T-cell (primary cell): Measurements from ENCODE around the gene JAKMIP1. TPM values are rescaled to one million over a fixed set of nuclear protein-coding genes. Genes with fewer than 3 reads are reported as not detected.

Experiments
- ATAC-seq, 4 experiments: fragments of 200-7000 bp in 3 of 4; fragments of 150-1000 bp in 1 of 4; cut with Tn5 transposase; replicated peaks in 1 of 4; 1 replicate in 3 of 4; 2 replicates in 1 of 4; pipeline ENCODE4 v1.10.0; 2021; ENCODE audit warnings: moderate library complexity in 3 of 4, mild to moderate bottlenecking in 2 of 4, moderate number of reproducible peaks in 1 of 4
- CTCF ChIA-PET, 2 donors: fragments of 300-600 bp; sonication (Branson Sonifier 250); formaldehyde crosslinking; loops; one replicate each; lab custom pipeline; 2022; ENCODE audit warnings: antibody characterized with exemption in 2 of 2; lab: Charles Lee
- POLR2A ChIA-PET, 2 donors: fragments of 300-600 bp; sonication (Branson Sonifier 250); formaldehyde crosslinking; loops; one replicate each; lab custom pipeline; 2022; ENCODE audit warnings: antibody characterized with exemption in 2 of 2; lab: Charles Lee
- DNase-seq, 35 experiments: peaks; one replicate each; pipeline versions ENCODE4 v3.0.0 to v3.0.0-alpha.2; 2013 to 2023
- H3K27ac ChIP-seq: one replicate; pipeline ENCODE4 v1.5.1; 2013; ENCODE audit warnings: low read length
- H3K27me3 ChIP-seq, 2 experiments: replicated peaks in 1 of 2; 1 replicate in 1 of 2; 2 replicates in 1 of 2; pipeline versions ENCODE4 v1.6.1 to v1.7.0; 2013; ENCODE audit warnings: low read length in 1 of 2, mixed read lengths in 1 of 2; ENCODE audit not compliant: control insufficient read depth in 2 of 2, insufficient read depth in 2 of 2; ENCODE audit errors: extremely low read depth in 1 of 2
- H3K36me3 ChIP-seq, 2 donors: 1 replicate in 1 of 2; 2 replicates in 1 of 2; pipeline versions ENCODE4 v1.6.1 to v1.7.0; 2013; ENCODE audit warnings: low read length in 1 of 2; ENCODE audit not compliant: control insufficient read depth in 2 of 2, insufficient read depth in 1 of 2; ENCODE audit errors: extremely low read depth in 1 of 2
- H3K4me1 ChIP-seq, 2 experiments: 1 replicate in 1 of 2; 2 replicates in 1 of 2; pipeline versions ENCODE4 v1.6.1 to v1.7.0; 2013; ENCODE audit warnings: low read length in 2 of 2, mixed read lengths in 1 of 2; ENCODE audit not compliant: insufficient read depth in 2 of 2, control insufficient read depth in 1 of 2; ENCODE audit errors: extremely low read depth in 1 of 2
- H3K4me3 ChIP-seq, 2 donors: 1 replicate in 1 of 2; 2 replicates in 1 of 2; pipeline versions ENCODE4 v1.5.1 to v1.7.0; 2013; ENCODE audit warnings: mild to moderate bottlenecking in 2 of 2, low read length in 1 of 2, moderate library complexity in 1 of 2; ENCODE audit not compliant: control insufficient read depth in 1 of 2; ENCODE audit errors: extremely low read depth in 1 of 2
- H3K9me3 ChIP-seq: 2 replicates; pipeline ENCODE4 v1.7.0; 2013
- H3K27ac Mint-ChIP-seq, 2 donors: one replicate each; pipeline ENCODE4 v1.8.0; 2020 to 2021; ENCODE audit warnings: mild to moderate bottlenecking in 2 of 2, mixed read lengths in 2 of 2
- H3K27me3 Mint-ChIP-seq, 2 donors: one replicate each; pipeline ENCODE4 v1.8.0; 2021 to 2022; ENCODE audit warnings: mixed read lengths in 2 of 2
- H3K36me3 Mint-ChIP-seq: one replicate; pipeline ENCODE4 v1.8.0; 2021; ENCODE audit warnings: mixed read lengths
- H3K4me1 Mint-ChIP-seq, 3 donors: one replicate each; pipeline ENCODE4 v1.8.0; 2020 to 2022; ENCODE audit warnings: mixed read lengths in 3 of 3, mild to moderate bottlenecking in 1 of 3
- H3K4me3 Mint-ChIP-seq, 3 donors: one replicate each; pipeline ENCODE4 v1.8.0; 2020 to 2022; ENCODE audit warnings: mild to moderate bottlenecking in 3 of 3, mixed read lengths in 3 of 3, moderate library complexity in 3 of 3
- H3K9me3 Mint-ChIP-seq, 3 donors: one replicate each; pipeline ENCODE4 v1.8.0; 2020 to 2022; ENCODE audit warnings: mixed read lengths in 3 of 3
- WGBS: methylation state at CpG from one replicate; pipeline ENCODE4 v1.1.5; 2013; ENCODE audit warnings: missing lambda C conversion rate; ENCODE audit not compliant: insufficient coverage; 5-methylcytosine and 5-hydroxymethylcytosine counted together
- total RNA-seq, 35 experiments: library from RNA in 6 of 35; stranded (reverse) in 6 of 35; fragments of 120-200 nt in 1 of 35; gene quantifications; one replicate each; pipeline versions ENCODE4 v1.2.1 to v1.2.4 and lab custom pipeline; 2013 to 2026

JAKMIP1 gene
- total RNA-seq, 5 donors from 2014 or later (not counting 1 experiment from before 2014, with no cell fraction given): 3.5 to 14.0 (median 6.1) TPM

- no peak overlapping the region for H3K4me3 ChIP-seq
- ChIA-PET CTCF (no interaction called here), POLR2A (no interaction called here)
- no peak overlapping the region for H3K4me3 Mint-ChIP-seq
- no peaks in the 10 kb centered on the region for H3K36me3 ChIP-seq
- H3K4me1 Mint-ChIP-seq: peaks cover 0 to 4% (median 0%) of the 10 kb centered on the region in 3 donors
- H3K9me3 Mint-ChIP-seq: no peaks in the 10 kb centered on the region
- H3K27ac ChIP-seq: no peak overlapping the region
- H3K27me3 ChIP-seq: peaks cover 0 to 7% of the 10 kb centered on the region in 2 experiments
- H3K36me3 Mint-ChIP-seq: no peaks in the 10 kb centered on the region
- peaks cover 0 to 3% of the 10 kb centered on the region in 2 experiments for H3K4me1 ChIP-seq
- DNase-seq (no peak), ATAC-seq (no peak)
- 68% methylated on average over 4 of the region's 6 CpGs for WGBS
- H3K27ac Mint-ChIP-seq: no peak overlapping the region
- H3K27me3 Mint-ChIP-seq: peaks cover 3 to 10% of the 10 kb centered on the region in 2 donors
- H3K9me3 ChIP-seq: no peaks in the 10 kb centered on the region
Measured at GRCh38 chr4:6001680-6002491, 198.5 kb downstream of the JAKMIP1 start.

- no peak overlapping the region for H3K4me3 ChIP-seq
- ChIA-PET CTCF (interaction anchor here in 1 of 2 donors (1.2 kb wide), 1 partner anchor 327 kb away, joined by 3 read pairs; no protein-coding TSS in a partner anchor), POLR2A (interaction anchor here in 1 of 2 donors (0.6 kb wide), 1 partner anchor 105 kb away, joined by 3 read pairs; no protein-coding TSS in a partner anchor)
- H3K9me3 Mint-ChIP-seq: no peaks in the 10 kb centered on the region
- H3K27me3 Mint-ChIP-seq: peaks cover 6 to 14% of the 10 kb centered on the region in 2 donors
- peaks cover 0 to 3% of the 10 kb centered on the region in 2 experiments for H3K4me1 ChIP-seq
- no peak overlapping the region for H3K27ac ChIP-seq
- DNase-seq: no peak
- no peak overlapping the region for H3K27ac Mint-ChIP-seq
- H3K36me3 Mint-ChIP-seq: no peaks in the 10 kb centered on the region
- no peaks in the 10 kb centered on the region for H3K36me3 ChIP-seq
- peaks cover 0 to 4% (median 0%) of the 10 kb centered on the region in 3 donors for H3K4me1 Mint-ChIP-seq
- no peak for ATAC-seq
- no peak overlapping the region for H3K4me3 Mint-ChIP-seq
- WGBS: 86% methylated on average over 9 of the region's 9 CpGs
- peaks cover 0 to 18% of the 10 kb centered on the region in 2 experiments for H3K27me3 ChIP-seq
- no peaks in the 10 kb centered on the region for H3K9me3 ChIP-seq
Measured at GRCh38 chr4:5999830-6000365, 200.5 kb downstream of the JAKMIP1 start.

- Mint-ChIP-seq H3K27ac (no peak overlapping the region), H3K4me1 (peaks cover 0 to 4% (median 0%) of the 10 kb centered on the region in 3 donors), H3K9me3 (no peaks in the 10 kb centered on the region), H3K4me3 (no peak overlapping the region), H3K36me3 (no peaks in the 10 kb centered on the region), H3K27me3 (peaks cover 6 to 14% of the 10 kb centered on the region in 2 donors)
- POLR2A ChIA-PET: interaction anchor here in 1 of 2 donors (0.6 kb wide), 1 partner anchor 104 kb away, joined by 3 read pairs; no protein-coding TSS in a partner anchor
- ATAC-seq: no peak
- WGBS: 60% methylated on average over 4 of the region's 6 CpGs
- CTCF ChIA-PET: interaction anchor here in 1 of 2 donors (1.2 kb wide), 1 partner anchor 328 kb away, joined by 3 read pairs; no protein-coding TSS in a partner anchor
- Histone ChIP-seq H3K4me1 (peaks cover 0 to 3% of the 10 kb centered on the region in 2 experiments), H3K9me3 (no peaks in the 10 kb centered on the region), H3K27ac (no peak overlapping the region), H3K27me3 (peaks cover 0 to 21% of the 10 kb centered on the region in 2 experiments), H3K4me3 (no peak overlapping the region), H3K36me3 (no peaks in the 10 kb centered on the region)
- no peak for DNase-seq
Measured at GRCh38 chr4:5999356-5999755, 201.0 kb downstream of the JAKMIP1 start.

GRCh38 chr4:5998333-5998936, 201.9 kb downstream of the JAKMIP1 start:
- no peak overlapping the region for H3K27ac Mint-ChIP-seq
- no peak overlapping the region for H3K4me3 Mint-ChIP-seq
- no peaks in the 10 kb centered on the region for H3K9me3 Mint-ChIP-seq
- H3K4me1 Mint-ChIP-seq: peaks cover 0 to 4% (median 0%) of the 10 kb centered on the region in 3 donors
- H3K36me3 ChIP-seq: no peaks in the 10 kb centered on the region
- H3K4me1 ChIP-seq: peaks cover 0 to 3% of the 10 kb centered on the region in 2 experiments
- POLR2A ChIA-PET: no interaction called here
- H3K27me3 Mint-ChIP-seq: peaks cover 6 to 14% of the 10 kb centered on the region in 2 donors
- ATAC-seq (peak in 3 of 4 experiments; percentile 40 to 50 (median 40)), DNase-seq (peak in 24 of 35 experiments; percentile 4 to 68 (median 22))
- H3K27ac ChIP-seq: no peak overlapping the region
- no peaks in the 10 kb centered on the region for H3K36me3 Mint-ChIP-seq
- CTCF ChIA-PET: interaction anchor here (0.6 to 1.2 kb wide), 4 partner anchors 329 to 1604 kb away, joined by 3 to 5 read pairs (median 3); no protein-coding TSS in a partner anchor
- no peaks in the 10 kb centered on the region for H3K9me3 ChIP-seq
- H3K4me3 ChIP-seq: no peak overlapping the region
- WGBS: 4% methylated on average over 9 of the region's 9 CpGs
- H3K27me3 ChIP-seq: peaks cover 0 to 21% of the 10 kb centered on the region in 2 experiments

GRCh38 chr4:5996641-5997040, 203.7 kb downstream of the JAKMIP1 start:
- Mint-ChIP-seq H3K4me1 (peaks cover 0 to 4% (median 0%) of the 10 kb centered on the region in 3 donors), H3K4me3 (no peak overlapping the region), H3K9me3 (no peaks in the 10 kb centered on the region), H3K36me3 (no peaks in the 10 kb centered on the region), H3K27ac (no peak overlapping the region), H3K27me3 (peaks cover 9 to 14% of the 10 kb centered on the region in 2 donors)
- ATAC-seq (no peak), DNase-seq (no peak)
- H3K4me1 ChIP-seq: peaks cover 0 to 3% of the 10 kb centered on the region in 2 experiments
- ChIA-PET CTCF (no interaction called here), POLR2A (no interaction called here)
- no peaks in the 10 kb centered on the region for H3K36me3 ChIP-seq
- 65% methylated on average over 2 of the region's 4 CpGs for WGBS
- H3K4me3 ChIP-seq: no peak overlapping the region
- no peak overlapping the region for H3K27ac ChIP-seq
- peaks cover 0 to 22% of the 10 kb centered on the region in 2 experiments for H3K27me3 ChIP-seq
- no peaks in the 10 kb centered on the region for H3K9me3 ChIP-seq
